GM18526 (cell line): ENCODE measurements around the gene RAB20.

Source experiments
- POLR2A ChIP-seq: IDR thresholded peaks from 3 replicates; pipeline ENCODE4 v1.6.1; 2011; ENCODE audit not compliant: insufficient read length; ENCODE audit errors: extremely low read depth

RAB20 gene

GRCh38 chr13:110562696-110563462 lies 1.4 kb upstream of the RAB20 start:
- no peak for TF ChIP-seq POLR2A

- TF ChIP-seq POLR2A, result no peak
Observed at GRCh38 chr13:110562036-110562597, 595 bp upstream of the RAB20 start.

- TF ChIP-seq POLR2A, result no peak
Observed at GRCh38 chr13:110560601-110561343, 750 bp downstream of the RAB20 start.

- TF ChIP-seq POLR2A, result no peak
Observed at GRCh38 chr13:110559986-110560385, 1.5 kb downstream of the RAB20 start.

DNA sequence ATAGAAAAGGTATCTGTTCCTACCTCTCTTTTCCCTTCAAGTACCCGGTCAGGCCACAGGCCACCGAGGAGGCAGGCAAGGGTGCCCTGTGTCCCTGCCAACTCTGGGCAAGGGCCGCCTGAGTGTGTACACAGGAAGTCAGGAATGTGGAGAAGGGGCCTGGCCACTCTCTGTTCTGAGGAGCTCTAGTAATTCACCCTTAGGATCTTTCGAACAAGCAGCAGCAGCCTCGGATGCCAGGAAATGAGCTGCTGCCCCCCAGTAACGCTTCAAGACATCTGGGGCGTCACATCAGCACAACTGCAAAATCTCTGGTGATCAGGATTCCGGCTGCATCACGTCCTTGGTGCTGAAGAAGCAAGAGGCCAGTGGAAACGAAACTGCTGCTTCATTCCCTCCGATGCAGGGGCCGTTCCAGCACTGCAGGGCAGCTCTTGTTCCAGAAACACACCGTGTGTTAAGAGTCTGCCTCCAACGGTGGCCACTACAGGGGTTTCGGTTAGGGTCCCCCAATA lies 2.0 kb downstream of the RAB20 start:
- TF ChIP-seq POLR2A, result no peak

- no peak for TF ChIP-seq POLR2A
Observed at GRCh38 chr13:110557610-110558305, 3.8 kb downstream of the RAB20 start.

DNA sequence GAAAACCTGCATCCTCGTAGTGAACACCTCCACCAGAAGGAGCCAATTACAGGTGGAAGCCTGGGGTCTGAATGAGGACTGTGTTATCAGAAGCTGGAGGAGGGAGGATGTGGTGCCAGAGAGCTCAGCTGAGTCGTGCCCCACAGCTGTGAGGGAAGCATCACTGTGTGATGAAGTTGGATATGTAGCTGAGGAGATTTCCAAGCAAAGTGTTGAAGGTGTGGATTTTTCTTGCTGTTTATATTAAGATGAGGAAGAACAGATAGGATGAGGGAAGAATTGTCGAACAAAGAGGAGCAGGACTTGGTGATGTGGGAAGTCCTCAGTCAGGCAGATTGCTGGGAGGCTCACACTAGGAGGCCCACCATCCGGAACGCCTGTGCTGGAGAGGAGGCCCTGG lies 4.4 kb downstream of the RAB20 start:
- TF ChIP-seq POLR2A, result no peak

- no peak for TF ChIP-seq POLR2A
Observed at GRCh38 chr13:110556224-110556606, 5.3 kb downstream of the RAB20 start.

DNA sequence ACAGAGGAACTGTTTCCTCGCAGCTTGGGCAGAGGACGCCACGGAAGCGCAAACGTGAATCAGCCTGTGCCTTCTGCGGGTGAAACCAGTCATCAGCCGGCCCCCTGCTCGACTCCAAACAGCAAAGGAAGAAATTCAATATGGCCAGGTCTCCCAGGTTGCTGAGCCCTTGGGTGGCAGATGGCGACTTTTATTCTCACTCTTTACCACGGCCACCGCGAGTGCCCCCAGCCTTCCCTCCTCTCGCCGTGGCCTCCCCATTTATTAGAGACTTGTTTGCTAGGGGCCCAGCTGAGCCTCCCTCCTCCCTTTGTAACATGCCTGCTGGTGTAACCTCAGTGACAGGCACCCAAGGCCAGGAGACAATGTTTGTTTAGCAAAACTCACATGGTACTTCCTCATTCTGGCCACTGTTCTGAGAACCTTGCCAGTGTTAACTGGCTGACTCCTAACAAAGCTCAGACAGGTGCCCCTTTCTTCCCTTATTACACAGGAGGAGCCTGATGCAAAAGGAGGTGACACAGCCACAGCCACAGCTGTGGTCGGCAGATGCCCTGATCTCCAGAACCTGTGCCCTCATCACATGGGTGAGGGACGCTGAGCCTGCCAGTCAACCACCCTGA lies 5.8 kb downstream of the RAB20 start:
- no peak for TF ChIP-seq POLR2A

DNA sequence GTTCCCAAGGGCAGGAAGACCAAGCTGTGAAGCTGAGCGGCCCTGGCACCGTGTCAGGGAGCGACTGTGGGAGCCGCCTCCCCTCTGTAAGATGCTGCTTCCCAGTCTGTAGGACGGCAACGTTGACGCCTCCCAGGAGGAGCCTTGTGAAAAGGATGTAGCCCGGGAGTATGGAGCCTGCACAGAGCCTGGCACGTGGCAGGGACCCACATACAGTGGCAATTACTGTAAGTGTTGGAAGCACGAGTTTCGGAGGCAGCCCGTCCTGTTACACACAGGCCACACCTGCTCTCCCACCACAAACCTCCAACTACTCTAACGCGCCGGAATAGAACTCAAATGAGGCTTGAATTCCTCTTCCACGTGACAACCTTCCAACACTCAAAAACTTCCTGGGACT lies 6.6 kb downstream of the RAB20 start:
- no peak for TF ChIP-seq POLR2A

- TF ChIP-seq POLR2A, result no peak
Observed at GRCh38 chr13:110554227-110554836, 7.2 kb downstream of the RAB20 start.

GRCh38 chr13:110553417-110553816 lies 8.1 kb downstream of the RAB20 start:
- TF ChIP-seq POLR2A, result no peak

- no peak for TF ChIP-seq POLR2A
Observed at GRCh38 chr13:110552767-110553166, 8.8 kb downstream of the RAB20 start.

DNA sequence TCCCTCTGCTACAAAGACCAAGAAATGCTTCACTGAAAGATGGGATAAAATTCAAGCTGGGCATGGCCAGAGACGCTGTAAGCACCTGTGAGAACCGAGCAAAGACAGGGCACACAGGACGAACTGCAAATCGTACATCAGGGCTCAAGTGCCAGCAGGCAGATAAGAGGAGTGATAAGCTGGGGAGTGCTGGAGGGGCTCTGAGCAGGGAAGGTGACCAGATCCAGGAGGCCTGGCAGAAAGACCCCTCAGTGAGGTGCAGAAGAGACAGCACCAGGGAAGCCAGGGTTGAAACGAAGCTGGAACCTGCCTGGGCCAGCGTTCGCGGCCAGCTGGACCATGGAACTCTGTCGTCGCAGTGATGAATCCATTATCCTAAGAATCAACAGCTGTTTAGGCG lies 10.2 kb downstream of the RAB20 start:
- TF ChIP-seq POLR2A, result no peak

- no peak for TF ChIP-seq POLR2A
Observed at GRCh38 chr13:110549795-110550160, 11.7 kb downstream of the RAB20 start.
